ENCODE measurements around the gene USP38. TPM values are rescaled to one million over a fixed set of nuclear protein-coding genes. Genes with fewer than 3 reads are reported as not detected.

Gene USP38
- total RNA-seq, 1 donor from 2014 or later = 21.2 TPM

DNA sequence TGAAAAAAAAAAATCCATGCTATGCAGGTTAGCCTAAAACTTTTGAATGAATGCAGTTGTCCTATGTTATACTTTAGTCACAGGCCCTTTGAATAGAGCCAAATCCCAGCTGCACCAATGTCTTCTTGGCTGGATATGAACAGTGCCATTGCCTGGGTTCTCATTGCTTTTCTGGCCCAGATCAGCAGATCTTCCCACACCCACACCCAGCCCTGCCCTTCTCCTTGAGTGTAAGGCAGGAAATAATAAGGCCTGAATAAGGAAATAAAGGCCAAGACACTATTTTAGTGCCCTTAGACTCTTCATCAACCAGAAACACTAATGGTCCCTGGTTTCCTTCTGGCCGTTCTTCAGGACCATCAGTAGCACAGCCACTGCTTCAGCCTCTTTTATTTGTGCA lies 66.6 kb downstream of the USP38 start:
- FAIRE-seq = no peak
- H3K36me3 Mint-ChIP-seq (ENCODE audit: low read depth, unreplicated experiment) = no peaks in the 10 kb centered on the region
- no peaks in the 10 kb centered on the region for H3K27me3 Mint-ChIP-seq (ENCODE audit: low read depth, unreplicated experiment)

DNA sequence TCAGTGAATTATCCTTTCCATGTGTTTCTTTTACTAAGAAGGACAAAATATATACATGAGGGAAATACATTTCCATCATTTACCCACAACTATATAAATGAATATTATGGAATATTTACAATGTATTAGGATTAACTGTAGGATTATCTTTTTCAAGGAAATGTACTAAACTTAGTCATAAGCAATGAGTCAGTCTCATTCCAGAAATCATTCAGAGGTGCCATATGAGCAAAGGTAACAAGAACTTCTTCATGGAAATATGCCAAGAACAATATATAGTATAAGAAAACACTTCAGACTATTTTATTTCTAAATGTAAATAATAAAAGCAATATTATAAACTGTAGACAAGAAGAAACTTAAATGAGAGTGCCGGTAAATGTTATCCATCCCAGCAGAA lies 67.1 kb downstream of the USP38 start:
- H3K79me2 ChIP-seq (ENCODE audit: insufficient read depth, low read length) = no peaks in the 10 kb centered on the region
- Mint-ChIP-seq H3K27ac (ENCODE audit: unreplicated experiment) (no peak overlapping the region), H3K4me3 (ENCODE audit: unreplicated experiment) (no peak overlapping the region), H3K9me3 (ENCODE audit: unreplicated experiment) (no peaks in the 10 kb centered on the region), H3K4me1 (ENCODE audit: low read depth, unreplicated experiment) (peaks cover 16% of the 10 kb centered on the region), H3K36me3 (ENCODE audit: low read depth, unreplicated experiment) (no peaks in the 10 kb centered on the region), H3K27me3 (ENCODE audit: low read depth, unreplicated experiment) (no peaks in the 10 kb centered on the region)
- H3K4me3 ChIP-seq (ENCODE audit: insufficient read depth, low read depth, low read length) = no peak overlapping the region
- no peak overlapping the region for H2AFZ ChIP-seq (ENCODE audit: low read depth, low read length)
- no peaks in the 10 kb centered on the region for H3K36me3 ChIP-seq (ENCODE audit: insufficient read depth, low read length)
- H3K27me3 ChIP-seq (ENCODE audit: insufficient read depth, low read length) = no peaks in the 10 kb centered on the region
- H3K4me2 ChIP-seq (ENCODE audit: low read length) = no peak overlapping the region
- DNase-seq (ENCODE audit: low read depth) = peak; percentile 35
- no peak for FAIRE-seq
- H3K9ac ChIP-seq (ENCODE audit: low read length) = no peak overlapping the region
- no peak overlapping the region for H3K27ac ChIP-seq (ENCODE audit: low read depth, low read length)
- no peak for TF ChIP-seq EZH2 (IDR thresholded peaks at IDR 0.05; ENCODE audit: insufficient read depth, low read length)
- TF ChIP-seq, protein P1, sequence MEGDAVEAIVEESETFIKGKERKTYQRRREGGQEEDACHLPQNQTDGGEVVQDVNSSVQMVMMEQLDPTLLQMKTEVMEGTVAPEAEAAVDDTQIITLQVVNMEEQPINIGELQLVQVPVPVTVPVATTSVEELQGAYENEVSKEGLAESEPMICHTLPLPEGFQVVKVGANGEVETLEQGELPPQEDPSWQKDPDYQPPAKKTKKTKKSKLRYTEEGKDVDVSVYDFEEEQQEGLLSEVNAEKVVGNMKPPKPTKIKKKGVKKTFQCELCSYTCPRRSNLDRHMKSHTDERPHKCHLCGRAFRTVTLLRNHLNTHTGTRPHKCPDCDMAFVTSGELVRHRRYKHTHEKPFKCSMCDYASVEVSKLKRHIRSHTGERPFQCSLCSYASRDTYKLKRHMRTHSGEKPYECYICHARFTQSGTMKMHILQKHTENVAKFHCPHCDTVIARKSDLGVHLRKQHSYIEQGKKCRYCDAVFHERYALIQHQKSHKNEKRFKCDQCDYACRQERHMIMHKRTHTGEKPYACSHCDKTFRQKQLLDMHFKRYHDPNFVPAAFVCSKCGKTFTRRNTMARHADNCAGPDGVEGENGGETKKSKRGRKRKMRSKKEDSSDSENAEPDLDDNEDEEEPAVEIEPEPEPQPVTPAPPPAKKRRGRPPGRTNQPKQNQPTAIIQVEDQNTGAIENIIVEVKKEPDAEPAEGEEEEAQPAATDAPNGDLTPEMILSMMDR (IDR thresholded peaks at IDR 0.05; ENCODE audit: insufficient read depth, low read depth, low read length) = no peak
- no peaks in the 10 kb centered on the region for H4K20me1 ChIP-seq (ENCODE audit: insufficient read depth, low read length)
- H3K9me3 ChIP-seq (ENCODE audit: insufficient read depth, low read depth, low read length) = no peaks in the 10 kb centered on the region
- no peaks in the 10 kb centered on the region for H3K4me1 ChIP-seq (ENCODE audit: insufficient read depth, low read length)

More for the DNA sequence above, 66.6 kb downstream of the USP38 start:
- no peak overlapping the region for H3K9ac ChIP-seq (ENCODE audit: low read length)
- no peak overlapping the region for H2AFZ ChIP-seq (ENCODE audit: low read depth, low read length)
- TF ChIP-seq EZH2 (IDR thresholded peaks at IDR 0.05; ENCODE audit: insufficient read depth, low read length) = no peak
- TF ChIP-seq, protein P1 (IDR thresholded peaks at IDR 0.05; ENCODE audit: insufficient read depth, low read depth, low read length) = no peak
- H4K20me1 ChIP-seq (ENCODE audit: insufficient read depth, low read length) = no peaks in the 10 kb centered on the region
- no peaks in the 10 kb centered on the region for H3K79me2 ChIP-seq (ENCODE audit: insufficient read depth, low read length)
- peaks cover 14% of the 10 kb centered on the region for H3K4me1 Mint-ChIP-seq (ENCODE audit: low read depth, unreplicated experiment)
- H3K27me3 ChIP-seq (ENCODE audit: insufficient read depth, low read length) = no peaks in the 10 kb centered on the region
- no peak overlapping the region for H3K4me3 ChIP-seq (ENCODE audit: insufficient read depth, low read depth, low read length)
- no peak for DNase-seq (ENCODE audit: low read depth)
- H3K4me2 ChIP-seq (ENCODE audit: low read length) = no peak overlapping the region
- H3K4me3 Mint-ChIP-seq (ENCODE audit: unreplicated experiment) = no peak overlapping the region
- H3K27ac ChIP-seq (ENCODE audit: low read depth, low read length) = no peak overlapping the region
- no peaks in the 10 kb centered on the region for H3K9me3 ChIP-seq (ENCODE audit: insufficient read depth, low read depth, low read length)
- H3K9me3 Mint-ChIP-seq (ENCODE audit: unreplicated experiment) = no peaks in the 10 kb centered on the region
- H3K27ac Mint-ChIP-seq (ENCODE audit: unreplicated experiment) = no peak overlapping the region
- H3K4me1 ChIP-seq (ENCODE audit: insufficient read depth, low read length) = no peaks in the 10 kb centered on the region
- H3K36me3 ChIP-seq (ENCODE audit: insufficient read depth, low read length) = no peaks in the 10 kb centered on the region

DNA sequence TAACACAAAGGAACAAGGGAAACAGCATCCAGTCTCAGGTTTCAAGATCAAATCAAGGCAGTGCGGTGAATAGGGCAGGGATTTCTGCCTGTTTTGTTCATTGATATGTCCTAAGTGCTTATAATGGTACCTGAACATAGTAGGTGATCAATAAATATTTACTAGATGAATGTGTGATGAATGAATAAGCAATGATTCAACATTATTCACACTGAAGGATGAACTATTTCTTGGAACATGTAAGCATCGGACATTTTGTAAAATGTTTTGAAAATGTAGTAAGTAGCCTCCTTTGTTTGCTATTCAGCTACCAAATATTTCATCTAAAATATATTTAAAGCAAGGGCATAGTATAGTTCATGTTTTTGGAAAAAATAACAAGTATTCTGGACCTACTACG lies 67.8 kb downstream of the USP38 start:
- no peak overlapping the region for H2AFZ ChIP-seq (ENCODE audit: low read depth, low read length)
- Mint-ChIP-seq H3K9me3 (ENCODE audit: unreplicated experiment) (no peaks in the 10 kb centered on the region), H3K27ac (ENCODE audit: unreplicated experiment) (peak overlapping the region; percentile 55), H3K4me1 (ENCODE audit: low read depth, unreplicated experiment) (peaks cover 16% of the 10 kb centered on the region), H3K27me3 (ENCODE audit: low read depth, unreplicated experiment) (no peaks in the 10 kb centered on the region), H3K36me3 (ENCODE audit: low read depth, unreplicated experiment) (no peaks in the 10 kb centered on the region), H3K4me3 (ENCODE audit: unreplicated experiment) (no peak overlapping the region)
- no peaks in the 10 kb centered on the region for H4K20me1 ChIP-seq (ENCODE audit: insufficient read depth, low read length)
- no peaks in the 10 kb centered on the region for H3K27me3 ChIP-seq (ENCODE audit: insufficient read depth, low read length)
- H3K9ac ChIP-seq (ENCODE audit: low read length) = no peak overlapping the region
- DNase-seq (ENCODE audit: low read depth) (no peak), FAIRE-seq (peak; percentile 47)
- H3K4me3 ChIP-seq (ENCODE audit: insufficient read depth, low read depth, low read length) = no peak overlapping the region
- no peaks in the 10 kb centered on the region for H3K4me1 ChIP-seq (ENCODE audit: insufficient read depth, low read length)
- no peak overlapping the region for H3K27ac ChIP-seq (ENCODE audit: low read depth, low read length)
- no peaks in the 10 kb centered on the region for H3K36me3 ChIP-seq (ENCODE audit: insufficient read depth, low read length)
- H3K79me2 ChIP-seq (ENCODE audit: insufficient read depth, low read length) = no peaks in the 10 kb centered on the region
- TF ChIP-seq, protein P1 (IDR thresholded peaks at IDR 0.05; ENCODE audit: insufficient read depth, low read depth, low read length) = no peak
- no peak for TF ChIP-seq EZH2 (IDR thresholded peaks at IDR 0.05; ENCODE audit: insufficient read depth, low read length)
- no peak overlapping the region for H3K4me2 ChIP-seq (ENCODE audit: low read length)
- no peaks in the 10 kb centered on the region for H3K9me3 ChIP-seq (ENCODE audit: insufficient read depth, low read depth, low read length)
